ENCODE results near the gene IL1B.

GRCh38 chr2:112877423-112877822 is 40.8 kb upstream of the IL1B start:
- TF ChIP-seq CTCF (conservative IDR thresholded peaks at IDR 0.05; ENCODE audit: low read length) (no peak), EZH2phosphoT487 (IDR thresholded peaks at IDR 0.05; ENCODE audit: borderline replicate concordance, low read depth, low read length) (no peak)
